HG03342 (cell line): ENCODE results near the gene USP9X.
"Not testable (repeated sequence)": the region's sequence is repeated elsewhere in the genome, so short reads cannot be mapped to it uniquely, and the experiment has no call there.

Experiments
- ATAC-seq: cut with Tn5 transposase; IDR thresholded peaks from one replicate; pipeline ENCODE4 v1.9.1; 2021; ENCODE audit warnings: mild to moderate bottlenecking, moderate library complexity; ENCODE audit not compliant: unreplicated experiment

USP9X gene

GRCh38 chrX:41273638-41274037, 188.4 kb downstream of the USP9X start:
- no peak for ATAC-seq

GRCh38 chrX:41275661-41276609, 190.7 kb downstream of the USP9X start:
- ATAC-seq = peak; percentile 56

GRCh38 chrX:41276661-41277506, 191.6 kb downstream of the USP9X start:
- ATAC-seq = peak; percentile 23

- not testable (repeated sequence) for ATAC-seq
These were observed 197.1 kb downstream of the USP9X start for GRCh38 chrX:41282307-41282706.

- not testable (repeated sequence) for ATAC-seq
These were observed 200.7 kb downstream of the USP9X start for GRCh38 chrX:41285928-41286327.
